Endothelial cell of umbilical vein (primary cell): Measurements from ENCODE around the gene HES7. TPM values are rescaled to one million over a fixed set of nuclear protein-coding genes. Genes with fewer than 3 reads are reported as not detected.

Source experiments
- BruUV-seq: library from RNA; stranded (reverse); fragments of 400-500 nt; replicated peaks from 2 replicates; lab custom pipeline; 2021; lab: Mats Ljungman, UMichigan
- CTCF ChIA-PET: fragments of 300-600, 350-600 bp; sonication (Branson Sonifier 250); formaldehyde crosslinking; loops from one replicate; lab custom pipeline; 2021; ENCODE audit warnings: antibody characterized with exemption, inconsistent platforms; lab: Charles Lee
- POLR2A ChIA-PET: fragments of 300-600, 350-600 bp; sonication (Branson Sonifier 250); formaldehyde crosslinking; loops from one replicate; lab custom pipeline; 2021; ENCODE audit warnings: antibody characterized with exemption, inconsistent platforms; lab: Charles Lee
- DNase-seq: peaks from one replicate; pipeline ENCODE4 v3.0.0-alpha.2; 2011; ENCODE audit warnings: low read depth, low spot score
- FAIRE-seq: peaks from 2 replicates; lab custom pipeline; 2011; peaks lifted over from hg19 to GRCh38; lab: Jason Lieb, UNC
- H2AFZ ChIP-seq: 2 replicates; pipeline ENCODE4 v1.6.0; 2012; ENCODE audit warnings: low read depth, low read length, control low read depth, inconsistent platforms
- H3K27ac ChIP-seq: 2 replicates; pipeline ENCODE4 v1.5.1; 2011; ENCODE audit warnings: low read depth, mild to moderate bottlenecking, control low read depth, low read length, moderate library complexity; ENCODE audit not compliant: insufficient read depth
- H3K27me3 ChIP-seq, 2 experiments: 2 replicates each; pipeline versions ENCODE4 v1.6.0 to v1.6.1; 2011; ENCODE audit warnings: low read length in 2 of 2, mixed read lengths in 1 of 2; ENCODE audit not compliant: control insufficient read depth in 2 of 2, insufficient read depth in 2 of 2
- H3K36me3 ChIP-seq, 2 experiments: 2 replicates in 1 of 2; 3 replicates in 1 of 2; pipeline ENCODE4 v1.5.1; 2011; ENCODE audit warnings: low read length in 2 of 2, mild to moderate bottlenecking in 1 of 2, moderate library complexity in 1 of 2; ENCODE audit not compliant: control insufficient read depth in 2 of 2, insufficient read depth in 2 of 2; ENCODE audit errors: extremely low read depth in 1 of 2
- H3K4me1 ChIP-seq: 3 replicates; pipeline ENCODE4 v1.5.1; 2011; ENCODE audit warnings: mild to moderate bottlenecking, low read length; ENCODE audit not compliant: control insufficient read depth, insufficient read depth; ENCODE audit errors: extremely low read depth
- H3K4me2 ChIP-seq: 2 replicates; pipeline ENCODE4 v1.6.1; 2011; ENCODE audit warnings: low read length, control low read depth, mixed read lengths; ENCODE audit not compliant: insufficient read depth
- H3K4me3 ChIP-seq, 3 experiments: fragments of 200-600 bp in 1 of 3; sonication (generic), shearing (Covaris generic) in 1 of 3; replicated peaks in 1 of 3; 2 replicates each; pipeline ENCODE4 v1.5.1; 2011 to 2016; ENCODE audit warnings: control low read depth in 3 of 3, low read length in 3 of 3, mild to moderate bottlenecking in 2 of 3, inconsistent platforms in 1 of 3, low read depth in 1 of 3, moderate library complexity in 1 of 3; ENCODE audit not compliant: insufficient read depth in 1 of 3
- H3K79me2 ChIP-seq: 2 replicates; pipeline ENCODE4 v1.6.0; 2012; ENCODE audit warnings: low read length, inconsistent platforms; ENCODE audit not compliant: control insufficient read depth, insufficient read depth
- H3K9ac ChIP-seq: replicated peaks from 2 replicates; pipeline ENCODE3; 2011; ENCODE audit warnings: low read length, control low read depth; ENCODE audit not compliant: insufficient read depth; ENCODE audit errors: extremely low read depth
- H3K9me1 ChIP-seq: replicated peaks from 3 replicates; pipeline ENCODE4 v1.6.0; 2011; ENCODE audit warnings: mild to moderate bottlenecking, low read length; ENCODE audit not compliant: control insufficient read depth, insufficient read depth; ENCODE audit errors: extremely low read depth
- H3K9me3 ChIP-seq: replicated peaks from 2 replicates; pipeline ENCODE4 v1.5.1; 2012; ENCODE audit warnings: low read length, inconsistent platforms; ENCODE audit not compliant: control insufficient read depth, insufficient read depth
- H4K20me1 ChIP-seq: replicated peaks from 2 replicates; pipeline ENCODE3; 2011; ENCODE audit warnings: mild to moderate bottlenecking, low read length; ENCODE audit not compliant: control insufficient read depth, insufficient read depth; ENCODE audit errors: extremely low read depth
- EZH2 ChIP-seq: IDR thresholded peaks from 2 replicates; pipeline ENCODE4 v1.6.1; 2012; ENCODE audit warnings: borderline replicate concordance, low read depth, mild to moderate bottlenecking, moderate library complexity, low read length, inconsistent platforms; ENCODE audit not compliant: severe bottlenecking
- FOS ChIP-seq: IDR thresholded peaks from 2 replicates; pipeline ENCODE4 v1.6.1; 2011; ENCODE audit warnings: mild to moderate bottlenecking, low read length, moderate library complexity, borderline replicate concordance; ENCODE audit not compliant: insufficient read depth
- GATA2 ChIP-seq: IDR thresholded peaks from 2 replicates; pipeline ENCODE4 v1.7.0; 2011; ENCODE audit warnings: low read depth, mild to moderate bottlenecking, moderate library complexity, mixed read lengths, low read length; ENCODE audit not compliant: insufficient read length, insufficient read depth
- JUN ChIP-seq: IDR thresholded peaks from 2 replicates; pipeline ENCODE4 v1.6.1; 2011; ENCODE audit warnings: borderline replicate concordance, low read depth; ENCODE audit not compliant: insufficient read length, insufficient read depth
- MYC ChIP-seq: IDR thresholded peaks from one replicate; pipeline ENCODE4 v1.6.1; 2011; ENCODE audit warnings: mild to moderate bottlenecking, low read depth, low read length
- POLR2A ChIP-seq: IDR thresholded peaks from 2 replicates; pipeline ENCODE4 v1.6.1; 2012; ENCODE audit warnings: low read depth, mild to moderate bottlenecking, control low read depth, low read length
- POLR2AphosphoS5 ChIP-seq: IDR thresholded peaks from 2 replicates; pipeline ENCODE4 v1.6.1; 2012; ENCODE audit warnings: low read depth, mild to moderate bottlenecking, control low read depth, low read length, moderate library complexity; ENCODE audit not compliant: insufficient read depth
- dilution Hi-C: fragments of 300-500 bp; cut with MboI; formaldehyde crosslinking; loops from one replicate; pipeline ENCODE4 v1.15.0; 2019; ENCODE audit warnings: low sequenced_read_pairs; ENCODE audit not compliant: extremely low pct_ligation_motif_present
- intact Hi-C: fragments of 100-400 bp; cut with micrococcal nuclease; formaldehyde crosslinking; loops from one replicate; pipeline ENCODE4 v1.10.0; 2022
- polyA plus RNA-seq, 4 experiments: library from polyadenylated mRNA; depleted of rRNA in 3 of 4; stranded (reverse) in 3 of 4; unstranded in 1 of 4; fragments of >200 nt; gene quantifications; 2 replicates each; pipeline versions ENCODE4 v1.2.1 to v1.2.3, GENCODE V29; 2011 to 2012; ENCODE audit warnings: missing spikeins in 1 of 4
- total RNA-seq: library from RNA; stranded (reverse); gene quantifications from 2 replicates; pipeline ENCODE4 v1.2.3, GENCODE V29; 2021
- TF ChIP-seq, protein P1 (sequence below): IDR thresholded peaks from 2 replicates; pipeline ENCODE4 v1.6.1; 2011; ENCODE audit not compliant: insufficient read depth, insufficient read length
- TF ChIP-seq, protein P2 (sequence below), 2 donors: IDR thresholded peaks; 1 replicate in 1 of 2; 2 replicates in 1 of 2; pipeline ENCODE4 v1.5.1; 2011; ENCODE audit warnings: low read length in 2 of 2, mild to moderate bottlenecking in 2 of 2, moderate library complexity in 2 of 2, control low read depth in 1 of 2, inconsistent platforms in 1 of 2, low read depth in 1 of 2; ENCODE audit not compliant: insufficient read depth in 1 of 2; ENCODE audit errors: extremely low read depth in 1 of 2

The HES7 gene
- total and polyA plus RNA-seq, 2 donors (not counting 3 experiments of a cell fraction or from before 2014, with no cell fraction given), result 0.19 to 0.51 TPM

DNA sequence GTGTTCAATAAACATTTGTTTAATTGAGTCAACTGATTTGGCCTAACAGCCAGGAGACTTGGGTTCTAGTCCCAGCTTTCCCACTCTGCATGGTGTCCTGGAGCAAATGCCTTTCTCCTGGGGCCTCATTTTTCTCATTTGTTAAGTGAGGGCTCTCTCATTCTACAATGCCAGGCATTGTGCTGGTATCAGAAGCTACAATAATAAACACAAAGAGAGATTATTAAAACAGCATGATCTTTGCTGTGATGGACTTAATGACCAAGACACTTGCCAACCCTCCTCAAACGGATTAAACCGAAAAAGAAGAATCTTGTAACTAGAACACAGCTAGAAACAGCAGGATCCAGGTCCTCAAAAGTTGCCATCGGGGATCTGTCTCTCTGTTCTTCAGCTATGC lies 43.6 kb upstream of the HES7 start:
- Histone ChIP-seq H3K4me3 (no peak overlapping the region), H2AFZ (no peak overlapping the region), H3K4me2 (no peak overlapping the region), H3K36me3 (no peaks in the 10 kb centered on the region), H3K27me3 (no peaks in the 10 kb centered on the region), H4K20me1 (no peaks in the 10 kb centered on the region), H3K9me3 (no peaks in the 10 kb centered on the region), H3K9ac (no peak overlapping the region), H3K27ac (no peak overlapping the region), H3K79me2 (peaks cover 2% of the 10 kb centered on the region), H3K9me1 (no peaks in the 10 kb centered on the region), H3K4me1 (peaks cover 11% of the 10 kb centered on the region)
- BruUV-seq, result no TSS peak
- no peak for DNase-seq
- dilution Hi-C loops, result no loop called here
- FAIRE-seq, result no peak
- ChIA-PET POLR2A (no interaction called here), CTCF (interaction anchor here (0.8 to 1.0 kb wide), 2 partner anchors 12 to 13 kb away, joined by 3 read pairs; no protein-coding TSS in a partner anchor)
- no peak for TF ChIP-seq FOS
- TF ChIP-seq MYC, result no peak
- no peak for TF ChIP-seq GATA2
- no peak for TF ChIP-seq JUN
- TF ChIP-seq, protein P1, sequence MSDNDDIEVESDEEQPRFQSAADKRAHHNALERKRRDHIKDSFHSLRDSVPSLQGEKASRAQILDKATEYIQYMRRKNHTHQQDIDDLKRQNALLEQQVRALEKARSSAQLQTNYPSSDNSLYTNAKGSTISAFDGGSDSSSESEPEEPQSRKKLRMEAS, result no peak
- TF ChIP-seq POLR2A, result no peak
- TF ChIP-seq, protein P2, sequence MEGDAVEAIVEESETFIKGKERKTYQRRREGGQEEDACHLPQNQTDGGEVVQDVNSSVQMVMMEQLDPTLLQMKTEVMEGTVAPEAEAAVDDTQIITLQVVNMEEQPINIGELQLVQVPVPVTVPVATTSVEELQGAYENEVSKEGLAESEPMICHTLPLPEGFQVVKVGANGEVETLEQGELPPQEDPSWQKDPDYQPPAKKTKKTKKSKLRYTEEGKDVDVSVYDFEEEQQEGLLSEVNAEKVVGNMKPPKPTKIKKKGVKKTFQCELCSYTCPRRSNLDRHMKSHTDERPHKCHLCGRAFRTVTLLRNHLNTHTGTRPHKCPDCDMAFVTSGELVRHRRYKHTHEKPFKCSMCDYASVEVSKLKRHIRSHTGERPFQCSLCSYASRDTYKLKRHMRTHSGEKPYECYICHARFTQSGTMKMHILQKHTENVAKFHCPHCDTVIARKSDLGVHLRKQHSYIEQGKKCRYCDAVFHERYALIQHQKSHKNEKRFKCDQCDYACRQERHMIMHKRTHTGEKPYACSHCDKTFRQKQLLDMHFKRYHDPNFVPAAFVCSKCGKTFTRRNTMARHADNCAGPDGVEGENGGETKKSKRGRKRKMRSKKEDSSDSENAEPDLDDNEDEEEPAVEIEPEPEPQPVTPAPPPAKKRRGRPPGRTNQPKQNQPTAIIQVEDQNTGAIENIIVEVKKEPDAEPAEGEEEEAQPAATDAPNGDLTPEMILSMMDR (IDR thresholded peaks at IDR 0.05; ENCODE audit: extremely low read depth in 1 of 2, insufficient read depth in 1 of 2, low read depth in 1 of 2, low read length in 2 of 2), result no peak
- no peak for TF ChIP-seq POLR2AphosphoS5
- TF ChIP-seq EZH2, result no peak
- intact Hi-C loops, result no loop called here
